NCI-H226 (cell line): Measurements from ENCODE around the gene ACTR3.
A peak's percentile ranks its signal among the peaks of the same experiment; 100 is the strongest.
"Not testable (repeated sequence)": the region's sequence is repeated elsewhere in the genome, so short reads cannot be mapped to it uniquely, and the experiment has no call there.

Experiments used
- DNase-seq: peaks from one replicate; pipeline ENCODE4 v3.0.0-alpha.2; 2015

ACTR3 gene

DNA sequence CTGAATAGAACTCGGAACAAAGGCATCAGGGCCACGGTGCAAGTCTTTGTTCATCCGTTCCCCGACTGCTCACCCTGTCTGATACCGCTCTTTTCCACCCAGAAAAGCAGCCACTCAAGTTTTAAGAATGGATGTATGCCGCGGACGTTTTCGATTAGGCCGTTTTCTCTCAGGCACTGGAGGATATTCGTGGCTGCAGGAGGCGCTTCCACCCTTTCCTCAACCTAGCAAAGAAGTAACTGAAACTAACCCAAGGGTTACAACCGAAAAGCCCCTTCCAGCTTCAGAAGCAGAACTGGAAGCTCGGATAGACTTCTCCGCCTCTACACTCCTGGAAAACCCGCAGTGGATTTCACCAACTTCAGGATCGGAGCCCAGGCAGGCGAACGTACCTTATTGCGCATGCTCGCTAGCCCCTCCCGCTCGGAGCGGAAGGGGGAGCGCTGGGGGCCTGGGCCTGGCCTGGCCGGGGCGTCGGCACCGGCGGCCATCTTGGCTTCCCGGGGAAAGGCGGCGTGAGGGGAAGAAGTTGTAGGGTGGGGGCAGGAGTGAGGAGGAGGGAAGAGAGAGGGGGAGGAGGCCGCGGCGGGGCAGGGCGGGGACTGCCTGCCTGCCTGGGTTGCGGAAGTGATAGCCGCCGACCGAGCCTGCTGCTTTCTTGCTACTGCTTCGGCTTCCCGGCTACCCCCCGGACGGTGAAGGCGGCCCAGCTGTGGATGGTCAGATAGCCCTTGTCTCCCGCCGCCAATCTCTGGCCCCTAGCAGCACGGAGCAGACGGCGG, at the start of gene ACTR3:
Gene ACTR3, plus strand, starts transcription at position 619 of the 782 bp plus-strand sequence. CDS start 191 bp downstream, outside the sequence.
- peak; percentile 96 for DNase-seq

DNA sequence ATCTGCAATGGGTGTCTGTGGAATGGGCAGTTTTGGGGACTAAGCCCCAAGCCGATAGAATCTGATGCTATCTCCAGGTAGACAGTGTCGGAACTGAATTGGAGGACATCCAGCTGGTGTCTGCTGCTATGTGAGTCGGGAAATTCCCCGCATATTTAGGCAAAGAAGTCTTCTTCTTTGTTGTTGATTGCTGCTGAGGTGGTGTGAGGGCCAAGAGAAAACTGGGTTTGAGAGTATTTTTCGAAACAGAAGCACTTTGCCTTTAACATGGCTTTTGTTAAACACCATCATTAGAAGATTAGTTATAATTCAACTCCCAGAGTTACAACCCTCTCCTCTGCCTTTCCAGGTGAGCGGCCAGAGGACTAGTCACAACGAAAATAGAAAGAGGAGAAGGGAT, 49.4 kb upstream of the ACTR3 start:
- DNase-seq, result no peak

DNA sequence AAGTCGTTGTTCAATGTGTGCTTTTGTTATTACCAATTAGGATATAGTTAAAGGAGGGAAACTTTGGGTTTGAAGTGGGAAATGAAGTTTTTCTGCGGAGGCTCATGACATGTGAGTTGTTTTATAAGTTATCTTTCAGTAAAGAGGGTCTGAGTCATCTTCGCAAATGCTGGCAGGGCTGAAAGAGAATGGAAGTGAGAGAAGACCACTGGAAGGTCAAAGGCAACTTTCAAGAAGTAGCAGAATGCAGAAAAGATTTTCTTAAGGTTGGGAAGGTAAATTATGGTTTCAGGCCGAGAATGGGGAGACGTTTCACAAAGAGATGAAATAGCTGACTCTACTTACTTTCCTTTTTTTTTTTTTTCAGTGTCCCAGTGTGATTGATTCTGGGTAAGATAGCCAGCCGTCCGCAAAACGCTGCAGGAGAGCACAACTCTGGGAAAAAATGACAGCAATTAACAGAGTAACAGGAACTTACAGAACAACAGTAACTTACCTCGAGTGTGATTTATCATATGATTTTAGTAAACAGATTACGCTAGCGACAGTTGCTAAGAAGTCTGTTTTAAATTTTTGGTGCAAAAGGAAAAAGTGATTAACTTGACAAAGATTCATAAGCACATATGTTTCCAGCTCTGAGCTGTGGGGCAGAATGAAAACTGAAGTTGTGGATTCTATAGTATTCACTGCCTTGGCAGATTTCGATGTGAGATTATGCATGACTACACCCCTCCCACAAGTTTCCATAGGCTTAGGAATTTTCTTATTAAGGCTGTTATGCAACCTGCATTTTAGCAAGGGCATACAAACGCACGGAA, 46.8 kb upstream of the ACTR3 start:
- peak; percentile 75 for DNase-seq

DNA sequence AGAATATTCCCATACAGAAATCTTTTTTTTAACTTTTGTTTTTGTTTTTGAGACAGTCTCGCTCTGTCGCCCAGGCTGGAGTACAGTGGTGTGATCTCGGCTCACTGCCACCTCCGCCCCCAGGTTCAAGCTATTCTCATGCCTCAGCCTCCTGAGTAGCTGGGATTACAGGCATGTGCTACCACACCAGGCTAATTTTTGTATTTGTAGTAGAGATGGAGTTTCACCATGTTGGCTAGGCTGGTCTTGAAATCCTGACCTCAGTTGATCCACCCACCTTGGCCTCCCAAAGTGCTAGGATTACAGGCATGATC, 46.2 kb upstream of the ACTR3 start:
- DNase-seq, result not testable (repeated sequence)

DNA sequence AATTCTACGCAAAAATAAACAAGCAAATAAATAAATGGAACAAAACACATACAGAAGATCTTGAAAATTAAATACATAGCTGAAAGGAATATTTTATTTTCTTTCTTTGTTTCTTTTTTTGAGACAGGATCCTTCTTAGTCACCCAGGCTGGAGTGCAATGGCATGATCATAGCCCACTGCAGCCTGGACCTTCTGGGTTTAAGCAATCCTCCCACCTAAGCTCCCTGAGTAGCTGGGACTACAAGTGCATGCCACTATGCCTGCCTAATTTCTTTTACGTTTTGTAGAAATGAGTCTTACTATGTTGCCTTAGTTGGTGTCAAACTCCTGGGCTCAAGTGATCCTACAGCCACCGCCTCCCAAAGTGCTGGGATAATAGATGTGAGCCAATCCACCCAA, 44.6 kb upstream of the ACTR3 start:
- no peak for DNase-seq

DNA sequence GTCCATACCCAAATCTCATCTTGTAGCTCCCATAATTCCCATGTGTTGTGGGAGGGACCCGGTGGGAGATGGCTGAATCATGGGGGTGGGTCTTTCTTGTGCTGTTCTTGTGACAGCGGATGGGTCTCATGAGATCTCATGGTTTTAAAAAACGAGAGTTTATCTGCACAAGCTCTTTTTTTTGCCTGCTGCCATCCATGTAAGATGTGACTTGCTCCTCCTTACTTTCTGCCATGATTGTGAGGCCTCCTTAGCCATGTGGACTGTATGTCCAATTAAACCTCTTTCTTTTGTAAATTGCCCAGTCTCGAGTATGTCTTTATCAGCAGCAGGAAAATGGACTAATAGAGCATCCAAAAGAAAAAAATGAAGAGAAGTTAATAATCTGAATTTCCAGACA, 44.1 kb upstream of the ACTR3 start:
- DNase-seq, result not testable (repeated sequence)

DNA sequence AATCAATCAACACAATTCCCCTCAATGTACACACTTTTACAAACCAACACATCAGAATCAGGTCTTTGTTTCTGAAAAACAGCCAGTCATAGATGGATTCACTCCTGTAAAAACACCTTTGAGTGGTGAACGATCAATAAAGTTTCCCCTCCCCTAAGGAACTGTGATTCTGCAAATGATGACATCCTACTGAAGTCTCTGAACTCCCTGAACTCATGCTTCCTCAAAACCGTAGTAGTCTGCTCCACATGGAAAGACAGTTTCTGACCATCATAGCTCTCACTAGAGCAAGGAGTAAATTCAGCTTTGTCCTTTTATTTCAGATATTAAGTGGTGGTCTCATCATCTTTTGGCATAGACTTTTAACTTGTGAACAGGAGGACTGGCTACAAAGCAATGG, 43.5 kb upstream of the ACTR3 start:
- DNase-seq, result no peak

DNA sequence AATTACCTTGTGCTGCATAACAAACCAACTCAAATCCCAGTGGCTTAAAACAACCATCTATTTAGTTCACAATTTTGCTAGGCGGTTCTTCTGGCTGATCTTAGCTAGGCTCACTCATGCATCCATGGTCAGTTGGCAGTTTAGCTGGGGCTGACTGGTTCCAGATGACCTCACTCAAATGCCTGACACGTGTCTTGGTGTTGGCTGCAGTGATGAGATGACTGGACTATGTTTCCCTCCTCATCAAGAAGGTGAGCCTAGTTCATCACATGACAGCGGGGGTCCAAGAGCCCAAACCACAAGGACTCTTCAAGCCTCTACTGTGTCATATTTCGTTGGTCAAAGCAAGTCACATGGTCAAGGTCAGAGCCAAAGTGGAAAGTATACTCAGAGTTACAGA, 42.7 kb upstream of the ACTR3 start:
- peak; percentile 30 for DNase-seq

DNA sequence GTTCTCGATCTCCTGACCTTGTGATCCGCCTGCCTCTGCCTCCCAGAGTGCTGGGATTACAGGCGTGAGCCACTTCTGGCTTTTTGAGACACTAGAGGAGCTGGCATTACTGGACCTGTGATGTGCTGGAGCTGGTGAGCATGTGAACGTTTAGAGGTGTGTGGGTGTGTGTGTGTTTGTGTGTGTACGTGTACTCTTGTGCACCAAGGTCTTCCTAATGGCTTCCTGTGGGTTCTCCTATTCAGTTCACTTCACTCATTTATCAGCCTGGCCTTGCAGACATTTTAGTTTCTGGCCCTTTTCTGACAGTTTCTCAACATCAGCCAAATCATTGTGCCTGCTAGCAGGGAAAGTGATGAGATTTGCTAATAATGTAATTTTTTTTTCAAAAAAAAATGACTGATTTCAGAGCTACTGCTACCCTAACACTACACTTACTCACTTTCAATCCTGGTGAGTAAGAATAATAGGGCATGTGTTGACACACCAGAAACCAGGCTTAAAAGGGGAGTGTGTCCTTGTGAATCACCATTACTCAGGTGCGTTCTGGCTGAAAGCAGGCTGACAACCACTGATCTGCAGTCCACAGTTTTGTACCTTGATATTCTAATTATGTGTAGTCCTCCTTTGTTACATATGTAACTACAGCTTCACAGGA, 41.0 kb upstream of the ACTR3 start:
- peak; percentile 72 for DNase-seq

DNA sequence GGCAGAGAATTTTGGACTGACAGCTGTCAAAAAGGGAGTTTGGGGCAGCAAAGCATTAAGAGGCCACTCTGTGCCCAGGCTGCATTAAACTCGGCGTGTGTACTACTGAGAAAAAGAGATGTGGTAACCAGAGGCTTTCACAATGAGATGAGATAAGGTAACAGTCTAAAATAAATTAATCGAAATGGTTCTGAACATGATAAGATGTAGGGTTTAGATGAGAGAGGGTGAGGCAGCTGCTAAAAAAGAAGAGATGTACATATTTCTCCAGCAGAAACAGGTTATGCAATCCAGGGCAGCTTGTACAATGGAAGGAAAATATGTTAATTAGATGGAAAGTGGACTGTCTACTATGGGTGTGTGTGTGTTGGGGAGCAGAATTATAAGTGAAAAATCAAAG, 39.2 kb upstream of the ACTR3 start:
- peak; percentile 77 for DNase-seq

DNA sequence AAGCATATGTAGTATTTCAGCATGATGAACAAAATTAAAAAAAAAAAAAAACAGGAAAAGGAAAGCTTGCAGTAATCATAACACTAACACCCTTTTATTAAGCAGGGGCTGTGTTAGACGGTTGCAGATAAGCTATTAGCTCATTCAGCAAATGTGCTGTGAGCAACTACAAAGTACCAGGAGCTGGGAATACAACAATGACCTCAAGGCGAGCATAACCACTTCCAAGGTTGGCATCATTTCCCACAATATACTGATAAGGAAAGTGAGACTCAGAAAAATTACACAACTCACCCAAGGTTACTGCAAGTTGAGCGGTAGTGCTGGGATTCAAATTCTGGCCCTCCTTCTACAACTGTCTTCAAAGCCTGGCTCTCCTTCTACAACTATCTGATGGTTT, 38.2 kb upstream of the ACTR3 start:
- peak; percentile 99 for DNase-seq

DNA sequence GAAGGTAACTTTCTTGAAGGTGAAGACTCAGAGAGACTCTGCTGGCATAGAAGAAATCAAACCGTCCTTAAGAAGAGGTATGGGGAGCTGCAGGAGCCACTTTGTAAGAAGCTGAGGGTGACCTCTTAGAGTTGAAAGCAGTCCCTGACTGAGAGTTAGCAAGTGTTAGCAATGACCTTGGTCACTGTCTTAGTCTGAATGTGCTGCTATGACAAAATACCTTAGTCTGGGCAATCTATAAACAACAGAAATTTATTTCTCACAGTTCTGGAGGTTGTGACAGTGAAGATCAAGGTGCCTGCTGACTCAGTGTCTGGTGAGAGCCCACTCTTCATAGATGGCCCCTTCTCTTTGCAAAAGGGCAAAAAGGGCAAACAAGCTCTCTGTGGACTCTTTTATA, 35.7 kb upstream of the ACTR3 start:
- no peak for DNase-seq

DNA sequence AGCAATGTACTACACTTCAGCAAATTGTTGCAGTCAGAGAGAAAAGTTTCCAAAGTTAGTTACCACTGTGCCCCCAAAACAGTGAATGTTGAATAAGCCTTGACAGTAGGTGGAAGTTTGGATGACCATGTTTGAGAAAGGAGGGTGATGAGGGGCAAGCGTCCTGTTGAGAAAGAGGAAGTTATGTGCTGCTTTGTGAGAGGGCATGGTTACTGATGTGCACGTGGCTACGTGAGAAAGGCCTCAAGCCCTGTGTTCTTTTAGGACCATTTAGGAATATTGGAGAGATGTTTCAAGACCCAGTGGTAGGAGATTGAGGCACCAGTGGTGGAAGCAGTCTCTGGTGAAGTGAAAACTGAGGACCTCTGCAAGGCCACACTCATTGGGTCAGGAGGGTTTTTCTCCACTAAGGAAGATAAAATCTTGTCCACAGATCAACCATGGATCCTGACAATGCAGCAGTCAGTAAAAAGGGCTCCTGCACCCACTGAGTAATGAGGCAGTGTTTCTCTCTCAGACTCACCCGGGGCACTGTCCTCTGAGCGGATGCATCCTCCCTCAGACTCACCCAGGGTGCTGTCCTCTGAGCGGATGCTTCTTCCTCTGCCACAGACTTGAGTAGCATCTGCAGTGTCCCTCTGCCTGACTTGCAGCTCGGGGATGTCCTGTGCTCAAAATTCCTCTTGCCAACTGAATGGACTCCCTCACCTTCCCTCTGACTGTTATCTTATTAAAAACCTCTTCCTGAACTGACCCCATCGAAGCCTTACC, 34.7 kb upstream of the ACTR3 start:
- no peak for DNase-seq

DNA sequence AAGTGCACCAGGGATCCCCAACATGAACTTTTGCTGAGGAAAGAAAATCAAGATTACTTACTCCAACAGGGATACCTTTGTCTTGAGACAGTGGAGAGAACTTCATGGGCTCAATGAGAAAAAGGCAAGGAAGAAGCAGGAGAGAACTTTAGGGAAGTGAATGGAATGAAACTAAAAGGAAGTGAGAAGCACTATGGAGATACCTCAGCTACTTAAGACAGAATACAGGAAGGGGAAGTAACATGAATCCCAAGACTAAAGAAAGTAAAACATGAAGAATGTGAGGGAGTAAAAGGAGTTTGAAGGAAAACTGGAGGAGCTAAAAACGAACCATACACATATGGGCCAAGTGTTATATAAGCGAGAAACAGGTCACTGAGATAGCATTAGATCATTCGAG, 32.4 kb upstream of the ACTR3 start:
- DNase-seq, result peak; percentile 50

DNA sequence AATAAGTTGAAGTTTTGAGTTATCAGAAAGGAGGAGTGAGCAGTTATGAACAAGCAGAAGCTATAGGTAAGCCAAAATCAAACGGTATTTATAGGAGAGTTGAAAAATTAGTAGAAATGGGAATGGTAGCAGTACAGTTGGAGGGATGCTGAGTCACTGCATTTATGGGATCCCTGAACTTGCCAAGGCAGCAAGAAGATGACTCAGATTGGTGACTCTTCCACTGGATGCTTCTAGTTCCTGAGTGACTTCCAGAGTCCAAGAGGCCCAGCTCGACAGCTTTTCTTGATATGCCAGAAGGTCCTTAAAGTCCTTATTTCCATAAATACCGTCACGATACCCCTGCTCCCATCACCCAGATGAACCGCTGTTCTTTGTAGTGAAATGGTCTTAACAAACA, 31.1 kb upstream of the ACTR3 start:
- DNase-seq, result peak; percentile 56

DNA sequence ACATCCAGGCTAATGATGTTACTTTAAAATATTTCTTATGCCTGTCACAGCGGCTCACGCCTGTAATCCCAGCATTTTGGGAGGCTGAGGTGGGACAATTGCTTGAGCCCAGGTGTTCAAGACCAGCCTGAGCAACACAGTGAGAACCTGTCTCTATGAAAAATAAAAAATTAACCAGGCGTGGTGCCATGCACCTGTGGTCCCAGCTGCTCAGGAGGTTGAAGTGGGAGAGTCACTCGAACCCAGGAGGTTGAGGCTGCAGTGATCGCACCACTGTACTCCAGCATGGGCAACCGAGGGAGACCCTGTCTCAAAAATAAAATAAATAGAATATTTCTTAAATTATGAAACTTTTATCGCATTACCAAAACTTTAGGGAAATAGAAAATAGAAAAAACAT, 28.1 kb upstream of the ACTR3 start:
- DNase-seq, result no peak

DNA sequence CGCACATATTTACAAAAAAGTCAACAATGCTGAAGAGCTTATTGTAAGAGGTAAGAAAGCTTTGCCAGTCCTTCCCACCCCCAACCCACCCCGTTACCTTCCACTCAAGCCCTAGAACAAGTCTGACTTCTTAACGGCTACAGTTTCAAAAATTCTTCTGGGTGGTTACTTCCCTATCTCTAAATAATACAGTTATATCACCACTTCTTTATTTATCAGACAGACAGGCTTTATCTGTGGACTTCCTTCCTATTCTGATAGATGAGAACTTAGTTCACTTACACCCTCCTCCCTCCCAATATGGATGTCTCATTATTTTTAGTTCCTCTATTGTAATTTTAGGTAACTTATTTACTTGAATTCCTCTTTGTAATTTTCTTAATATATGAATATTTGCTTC, 26.7 kb upstream of the ACTR3 start:
- no peak for DNase-seq

DNA sequence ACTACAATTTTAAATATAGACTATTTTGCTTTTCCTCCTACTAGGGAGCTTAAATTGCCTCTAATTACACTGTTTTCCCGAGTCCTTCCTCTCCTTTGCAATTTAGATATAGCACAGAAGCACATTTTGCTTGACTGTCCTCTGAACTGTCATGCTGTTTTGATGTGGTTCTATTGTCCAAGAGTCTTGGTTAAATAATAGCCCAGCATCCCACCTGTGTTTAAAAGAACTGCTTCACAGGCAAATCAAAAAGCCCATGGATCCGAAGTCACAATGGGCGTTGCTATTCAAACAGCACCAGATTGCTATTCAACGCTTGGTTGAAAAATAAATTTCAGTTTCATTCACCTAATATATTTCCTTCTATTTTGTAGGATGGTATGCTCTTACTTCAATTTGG, 22.3 kb upstream of the ACTR3 start:
- DNase-seq, result no peak

DNA sequence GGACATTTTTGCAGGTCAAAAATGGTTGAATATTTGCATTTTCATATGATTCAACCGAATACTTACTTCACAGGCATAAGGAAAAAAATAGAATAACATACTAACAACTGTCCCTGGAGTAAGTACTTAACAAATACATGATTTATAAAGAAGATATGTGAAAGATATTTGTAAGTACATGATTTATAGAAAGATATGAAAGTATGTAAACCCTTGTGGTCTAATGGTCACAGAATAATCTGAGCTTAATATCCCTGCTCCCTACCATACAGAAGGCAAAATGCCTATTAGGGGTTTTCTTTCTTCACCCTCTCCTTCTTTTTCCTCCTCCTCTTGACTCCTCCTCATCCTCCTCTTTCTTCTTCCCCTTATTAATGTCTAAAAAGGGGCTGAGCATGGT, 20.6 kb upstream of the ACTR3 start:
- DNase-seq, result no peak

DNA sequence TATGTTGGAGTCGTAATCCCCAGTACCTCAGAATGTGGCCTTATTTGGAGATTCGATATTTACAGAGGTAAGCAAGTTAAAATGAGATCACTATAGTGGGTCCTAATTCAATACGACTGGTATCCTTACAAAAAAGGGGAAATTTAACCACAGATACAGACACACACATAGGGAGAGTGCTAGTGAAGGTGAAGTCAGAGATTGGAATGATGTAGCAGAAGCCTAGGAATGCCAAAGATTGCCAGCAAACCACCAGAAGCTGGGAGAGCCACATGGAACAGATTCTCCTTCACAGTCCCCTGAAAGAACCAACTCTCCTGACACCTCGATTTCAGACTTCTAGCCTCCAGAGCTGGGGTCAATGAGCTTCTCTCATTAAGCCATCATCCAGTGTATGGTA, 17.7 kb upstream of the ACTR3 start:
- peak; percentile 68 for DNase-seq

DNA sequence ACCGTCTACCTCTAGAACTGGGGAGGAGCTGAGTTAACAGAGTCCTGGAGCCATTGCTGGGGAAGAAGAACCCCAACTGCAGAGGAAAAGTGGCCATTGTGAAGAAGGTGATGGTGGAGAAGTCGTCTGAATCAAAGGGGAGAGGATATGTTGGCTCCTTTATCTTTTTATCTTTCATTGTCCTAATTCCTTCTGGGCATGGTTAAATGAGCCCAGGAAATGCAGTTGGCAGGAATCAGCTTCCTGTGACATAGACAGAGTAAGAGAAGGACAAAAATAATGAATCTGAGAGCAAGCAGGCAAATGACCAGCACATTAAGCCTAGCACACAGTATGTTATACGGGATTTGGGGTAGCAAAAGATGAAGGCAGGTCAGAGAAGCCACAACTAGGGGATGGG, 16.0 kb upstream of the ACTR3 start:
- no peak for DNase-seq

DNA sequence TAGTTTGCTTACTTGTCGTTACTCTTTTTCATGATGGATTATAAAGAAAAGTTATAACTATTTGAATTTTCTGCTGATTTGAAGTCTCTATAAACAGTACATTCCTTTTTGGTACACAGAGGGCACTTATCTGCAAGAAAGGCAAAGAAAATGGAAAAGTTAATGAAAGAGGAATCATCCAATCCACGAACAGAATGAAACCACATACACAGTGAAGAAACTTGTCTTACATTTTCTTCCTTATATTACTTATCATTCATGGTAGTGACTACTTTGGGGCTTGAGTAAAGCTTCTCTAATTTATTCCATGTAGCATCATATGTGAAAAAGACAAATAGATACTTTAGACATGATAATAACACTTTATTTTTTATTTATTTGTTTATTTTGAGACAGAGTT, 14.8 kb upstream of the ACTR3 start:
- no peak for DNase-seq
